Kidney (tissue), 14 donors: Measurements from ENCODE around the gene EDAR. TPM values are rescaled to one million over a fixed set of nuclear protein-coding genes. Genes with fewer than 3 reads are reported as not detected.

ENCODE experiments used
- DNase-seq, 5 donors: peaks; one replicate each; pipeline ENCODE4 v3.0.0-alpha.2; 2013 to 2020
- FAIRE-seq: peaks from 2 replicates; lab custom pipeline; 2012; peaks lifted over from hg19 to GRCh38; lab: Jason Lieb, UNC
- H3K27ac ChIP-seq, 2 donors: one replicate each; pipeline ENCODE4 v1.7.0; 2013; ENCODE audit warnings: low read depth in 2 of 2, low read length in 2 of 2, inconsistent platforms in 1 of 2
- H3K27me3 ChIP-seq: one replicate; pipeline ENCODE4 v1.7.1; 2013; ENCODE audit warnings: low read length, inconsistent platforms; ENCODE audit not compliant: control insufficient read depth, insufficient read depth
- H3K36me3 ChIP-seq, 3 donors: one replicate each; pipeline versions ENCODE4 v1.7.0 to v1.7.1; 2013; ENCODE audit warnings: low read length in 3 of 3, control low read depth in 1 of 3, inconsistent platforms in 1 of 3; ENCODE audit not compliant: insufficient read depth in 3 of 3, control insufficient read depth in 2 of 3
- H3K4me1 ChIP-seq, 3 donors: one replicate each; pipeline versions ENCODE4 v1.7.0 to v1.7.1; 2013; ENCODE audit warnings: low read length in 3 of 3, inconsistent platforms in 1 of 3, low read depth in 1 of 3; ENCODE audit not compliant: control insufficient read depth in 2 of 3, insufficient read depth in 2 of 3
- H3K4me3 ChIP-seq, 3 donors: one replicate each; pipeline versions ENCODE4 v1.7.0 to v1.8.1; 2013; ENCODE audit warnings: low read length in 3 of 3, control low read depth in 1 of 3, inconsistent platforms in 1 of 3
- H3K9ac ChIP-seq, 3 donors: one replicate each; pipeline versions ENCODE4 v1.7.0 to v1.7.1; 2013; ENCODE audit warnings: low read length in 3 of 3, control low read depth in 1 of 3, inconsistent platforms in 1 of 3
- H3K9me3 ChIP-seq, 3 donors: one replicate each; pipeline versions ENCODE4 v1.7.0 to v1.7.1; 2013; ENCODE audit warnings: low read length in 3 of 3, control low read depth in 1 of 3, inconsistent platforms in 1 of 3; ENCODE audit not compliant: control insufficient read depth in 2 of 3, insufficient read depth in 1 of 3
- intact Hi-C: fragments of 100-400 bp; cut with DNase I; formaldehyde crosslinking; loops from one replicate; pipeline ENCODE4 v1.11.1; 2022
- polyA plus RNA-seq: library from polyadenylated mRNA; stranded (reverse); fragments of 350-450 nt; fragmentation: Illumina TruSeq; extraction: RNeasy Lipid Tissue Mini Kit (QIAGEN cat#74804); gene quantifications from one replicate; pipeline ENCODE4 v1.2.3, GENCODE V29; 2014; ENCODE audit warnings: low read depth, low replicate concordance; ENCODE audit not compliant: insufficient read depth
- total RNA-seq: library from RNA; stranded (reverse); fragmentation: NEBNext Ultra II Directional; extraction: Animal tissue kit (Norgen Biotek cat#: 25700); gene quantifications from one replicate; pipeline ENCODE4 v1.2.1, GENCODE V29; 2021
- TF ChIP-seq, protein P1 (sequence below): IDR thresholded peaks from 3 replicates; pipeline ENCODE4 v1.5.1; 2012; ENCODE audit warnings: mild to moderate bottlenecking, moderate library complexity, borderline replicate concordance; ENCODE audit not compliant: insufficient read depth; ENCODE audit errors: extremely low read depth
- donor health status: control.
- donor health status: control.
- donor health status: control.
- donor health status: control.
- donor health status: control.
- donor health status: DM: yes; HTN: yes; CAD: no.
- donor health status: Normal renal cell carcinoma (clear cell type).

EDAR gene
- total and polyA plus RNA-seq, 2 donors from 2014 or later, result 0.17 to 3.1 TPM

DNA sequence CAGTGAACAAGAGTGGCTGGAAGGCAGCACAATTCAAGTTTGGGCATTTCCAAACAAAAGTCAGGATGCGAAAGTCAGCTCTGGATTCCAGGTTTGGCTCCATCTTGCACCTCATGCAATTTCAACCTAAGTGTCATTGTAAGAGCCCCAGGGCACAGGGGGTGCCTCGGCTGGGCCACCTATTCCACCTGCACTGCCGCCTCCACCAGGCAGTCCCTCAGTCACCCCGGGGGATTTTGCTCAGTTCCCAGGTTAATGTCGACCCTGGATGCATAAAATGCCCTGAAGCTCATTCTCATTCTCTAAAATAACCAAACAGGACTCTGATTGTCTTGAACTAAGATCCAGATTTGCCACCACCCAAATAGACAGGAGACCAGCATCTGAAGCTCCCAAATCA lies 77.6 kb downstream of the EDAR start:
- no peak overlapping the region for H3K27ac ChIP-seq
- H3K36me3 ChIP-seq, result no peaks in the 10 kb centered on the region
- H3K9me3 ChIP-seq, result no peaks in the 10 kb centered on the region
- H3K9ac ChIP-seq, result no peak overlapping the region
- no peak for DNase-seq
- no peaks in the 10 kb centered on the region for H3K4me1 ChIP-seq
- intact Hi-C loops, result no loop called here
- FAIRE-seq, result no peak
- H3K4me3 ChIP-seq, result no peak overlapping the region
- no peaks in the 10 kb centered on the region for H3K27me3 ChIP-seq
- TF ChIP-seq, protein P1, sequence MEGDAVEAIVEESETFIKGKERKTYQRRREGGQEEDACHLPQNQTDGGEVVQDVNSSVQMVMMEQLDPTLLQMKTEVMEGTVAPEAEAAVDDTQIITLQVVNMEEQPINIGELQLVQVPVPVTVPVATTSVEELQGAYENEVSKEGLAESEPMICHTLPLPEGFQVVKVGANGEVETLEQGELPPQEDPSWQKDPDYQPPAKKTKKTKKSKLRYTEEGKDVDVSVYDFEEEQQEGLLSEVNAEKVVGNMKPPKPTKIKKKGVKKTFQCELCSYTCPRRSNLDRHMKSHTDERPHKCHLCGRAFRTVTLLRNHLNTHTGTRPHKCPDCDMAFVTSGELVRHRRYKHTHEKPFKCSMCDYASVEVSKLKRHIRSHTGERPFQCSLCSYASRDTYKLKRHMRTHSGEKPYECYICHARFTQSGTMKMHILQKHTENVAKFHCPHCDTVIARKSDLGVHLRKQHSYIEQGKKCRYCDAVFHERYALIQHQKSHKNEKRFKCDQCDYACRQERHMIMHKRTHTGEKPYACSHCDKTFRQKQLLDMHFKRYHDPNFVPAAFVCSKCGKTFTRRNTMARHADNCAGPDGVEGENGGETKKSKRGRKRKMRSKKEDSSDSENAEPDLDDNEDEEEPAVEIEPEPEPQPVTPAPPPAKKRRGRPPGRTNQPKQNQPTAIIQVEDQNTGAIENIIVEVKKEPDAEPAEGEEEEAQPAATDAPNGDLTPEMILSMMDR, result no peak

DNA sequence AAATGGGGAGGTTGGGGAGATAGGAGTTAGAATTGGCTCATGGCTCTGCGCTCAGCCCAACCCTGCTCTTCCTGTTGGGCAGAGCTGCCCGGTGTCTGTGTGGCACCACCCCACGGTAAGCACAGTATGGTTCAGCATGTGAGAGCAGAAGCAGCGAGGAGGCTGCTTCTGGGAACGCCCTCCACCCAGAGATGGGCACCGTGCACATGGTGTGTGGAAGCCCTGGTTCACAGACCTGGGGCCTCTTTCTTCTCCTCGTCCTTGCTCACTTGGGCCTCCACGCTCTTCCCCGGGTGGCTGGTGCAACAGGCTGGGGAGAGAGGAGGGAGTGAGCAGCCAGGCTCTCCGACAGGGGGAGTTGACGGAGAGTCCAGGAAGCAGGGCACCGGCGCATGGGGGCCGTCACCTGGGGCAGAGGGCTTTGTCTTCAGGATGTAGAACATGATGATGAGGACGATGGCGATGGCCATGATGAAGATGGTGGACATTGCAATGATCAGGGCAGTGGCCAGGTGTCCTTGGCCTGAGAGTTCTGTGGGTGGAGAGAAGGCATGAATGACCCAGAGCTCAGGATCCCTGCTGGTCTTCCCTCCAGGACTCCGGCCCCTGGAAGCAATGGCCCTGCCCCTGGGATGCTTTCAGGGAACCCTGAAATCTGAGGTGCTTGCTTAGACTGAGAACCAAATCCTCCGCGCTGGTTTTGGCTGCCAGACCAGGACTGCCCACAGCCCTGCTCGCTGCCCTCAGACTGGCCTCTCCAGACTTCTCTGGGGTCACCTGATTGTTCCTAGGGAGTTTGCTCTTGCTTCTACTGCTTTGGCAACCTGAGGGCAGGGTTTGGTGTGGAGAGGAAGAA lies 78.3 kb downstream of the EDAR start:
- Histone ChIP-seq H3K27ac (no peak overlapping the region), H3K27me3 (no peaks in the 10 kb centered on the region), H3K9ac (no peak overlapping the region), H3K4me1 (no peaks in the 10 kb centered on the region), H3K36me3 (no peaks in the 10 kb centered on the region), H3K9me3 (no peaks in the 10 kb centered on the region), H3K4me3 (no peak overlapping the region)
- no peak for DNase-seq
- no peak for FAIRE-seq
- TF ChIP-seq, protein P1, result no peak
- intact Hi-C loops, result no loop called here

DNA sequence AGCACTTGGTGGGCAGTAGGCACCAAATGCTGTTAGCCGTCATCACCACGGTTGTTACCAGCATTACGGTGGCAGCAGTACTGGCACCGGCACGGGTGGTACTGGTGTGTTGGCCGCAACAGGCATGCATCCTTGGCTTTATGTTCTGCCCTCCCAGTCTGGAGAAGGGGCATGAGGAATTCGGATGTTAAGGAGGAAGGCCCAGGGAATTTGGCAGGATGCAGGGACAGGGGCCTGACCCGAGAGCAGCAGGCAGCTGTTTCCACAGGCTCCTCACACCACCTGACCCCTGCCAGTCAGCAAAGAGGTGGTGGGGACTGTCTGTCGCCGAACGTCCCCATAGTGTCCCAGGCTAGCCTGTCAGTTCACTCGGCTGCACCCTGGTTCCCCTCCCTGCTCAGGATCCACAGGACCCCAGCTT lies 79.0 kb downstream of the EDAR start:
- intact Hi-C loops, result no loop called here
- DNase-seq, result no peak

More for the DNA sequence above, 79.0 kb downstream of the EDAR start:
- TF ChIP-seq, protein P1, result no peak
- H3K27ac ChIP-seq, result no peak overlapping the region
- FAIRE-seq, result no peak
- no peaks in the 10 kb centered on the region for H3K9me3 ChIP-seq
- H3K4me3 ChIP-seq, result no peak overlapping the region
- H3K36me3 ChIP-seq, result no peaks in the 10 kb centered on the region
- H3K4me1 ChIP-seq, result no peaks in the 10 kb centered on the region
- H3K27me3 ChIP-seq, result no peaks in the 10 kb centered on the region
- H3K9ac ChIP-seq, result no peak overlapping the region
